CD4-positive, alpha-beta T cell treated with Interleukin-10 for 1 hour (primary cell): ENCODE measurements around the gene MN1.

Experiments used
- DNase-seq: peaks from one replicate; pipeline ENCODE4 v3.0.0-alpha.2; 2020

MN1 gene

DNA sequence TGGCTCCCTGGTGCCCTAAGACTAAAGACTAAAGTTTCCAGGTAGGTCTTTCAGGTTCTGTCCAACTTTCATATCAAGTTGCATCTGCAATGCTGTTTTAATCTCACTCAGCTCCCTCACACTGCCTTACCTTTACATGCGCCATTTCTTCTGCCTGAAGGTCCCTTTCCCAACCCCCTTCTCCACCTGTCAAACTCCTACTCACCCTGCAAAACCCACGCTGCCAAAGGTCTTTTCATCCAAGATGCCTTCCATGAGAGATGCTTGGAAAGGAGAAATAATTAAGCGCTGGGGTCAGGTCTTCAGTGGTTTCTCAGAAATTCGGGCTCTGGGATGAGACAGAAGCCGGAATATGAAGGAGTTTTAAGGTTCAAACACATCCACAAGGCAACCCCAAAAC, 95.1 kb downstream of the MN1 start:
- DNase-seq = no peak

DNA sequence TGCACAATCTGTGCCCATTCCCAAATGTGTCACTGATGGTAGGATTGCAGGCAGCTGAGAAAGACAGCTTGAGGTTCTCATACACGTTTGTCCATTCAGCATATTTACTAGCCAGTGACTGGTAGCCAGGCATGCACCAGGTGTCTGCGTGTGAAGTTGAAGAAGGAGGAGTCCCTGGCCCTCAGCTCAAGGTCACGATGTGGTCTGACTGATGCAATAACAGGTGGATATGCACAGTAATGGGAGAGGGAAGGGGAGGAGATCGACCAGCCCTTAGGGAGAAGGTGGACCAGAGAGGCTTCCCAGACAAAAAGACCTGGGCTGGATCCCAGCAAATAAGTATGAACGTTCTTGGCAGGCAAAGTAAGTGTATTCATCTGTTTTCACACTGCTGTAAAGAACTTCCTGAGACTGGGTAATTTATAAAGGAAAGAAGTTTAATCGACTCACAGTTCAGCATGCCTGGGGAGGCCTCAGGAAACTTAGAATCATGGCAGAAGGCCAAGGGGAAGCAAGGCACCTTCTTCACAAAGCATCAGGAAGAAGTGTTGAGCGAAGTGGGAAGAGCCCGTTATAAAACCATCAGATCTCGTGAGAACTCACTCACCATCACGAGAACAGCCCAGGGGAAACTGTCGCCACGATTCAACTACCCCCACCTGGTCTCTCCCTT, 96.0 kb downstream of the MN1 start:
- no peak for DNase-seq

DNA sequence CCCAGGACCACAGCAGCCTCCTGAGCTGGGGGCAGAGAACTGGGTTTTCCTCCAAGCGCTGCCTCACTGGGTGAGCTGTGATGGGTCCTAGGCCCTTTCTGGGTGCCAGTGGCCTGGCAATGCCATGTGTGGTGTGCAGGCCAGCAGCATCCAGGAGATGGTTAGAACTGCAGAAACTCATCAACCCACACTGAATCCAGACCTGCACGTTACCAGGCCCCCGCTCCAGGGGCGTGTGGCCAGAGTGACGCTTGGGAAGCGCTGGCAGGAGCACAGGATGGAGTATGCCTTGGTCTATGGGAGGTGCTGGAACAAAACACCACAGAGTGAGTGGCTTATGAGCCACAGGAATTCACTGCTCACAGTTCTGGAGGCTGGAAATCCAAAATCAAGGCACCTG, 97.0 kb downstream of the MN1 start:
- no peak for DNase-seq

DNA sequence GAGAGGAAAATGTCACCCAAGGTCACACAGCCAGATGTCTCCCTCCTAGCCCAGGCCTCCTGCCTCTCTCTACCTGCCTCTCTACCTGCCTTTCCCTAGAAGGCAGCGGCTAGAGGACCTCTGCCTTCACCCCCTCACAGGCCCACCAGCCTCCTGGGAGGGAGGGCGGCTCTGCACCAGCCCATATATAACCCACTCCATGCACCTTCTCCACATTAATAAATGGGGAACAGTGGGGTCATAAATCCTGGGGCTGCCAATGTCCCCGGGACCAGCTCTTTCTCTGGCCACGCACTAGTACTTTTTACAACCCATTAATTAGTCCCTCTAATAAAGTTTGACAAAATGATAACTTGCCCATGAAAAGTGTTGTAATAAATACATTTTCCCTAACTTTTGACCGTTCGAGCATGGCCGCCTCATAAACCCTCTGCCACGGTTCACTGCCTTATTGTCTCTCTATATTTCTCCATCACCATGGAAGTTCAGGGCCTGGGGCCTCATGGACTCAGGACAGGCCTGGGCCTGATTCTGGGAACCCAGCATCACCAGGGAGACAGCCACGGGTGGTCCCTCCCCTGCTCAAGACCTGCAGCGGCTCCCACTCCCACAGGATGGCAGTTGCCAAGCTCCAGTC, 102.1 kb downstream of the MN1 start:
- DNase-seq = no peak

DNA sequence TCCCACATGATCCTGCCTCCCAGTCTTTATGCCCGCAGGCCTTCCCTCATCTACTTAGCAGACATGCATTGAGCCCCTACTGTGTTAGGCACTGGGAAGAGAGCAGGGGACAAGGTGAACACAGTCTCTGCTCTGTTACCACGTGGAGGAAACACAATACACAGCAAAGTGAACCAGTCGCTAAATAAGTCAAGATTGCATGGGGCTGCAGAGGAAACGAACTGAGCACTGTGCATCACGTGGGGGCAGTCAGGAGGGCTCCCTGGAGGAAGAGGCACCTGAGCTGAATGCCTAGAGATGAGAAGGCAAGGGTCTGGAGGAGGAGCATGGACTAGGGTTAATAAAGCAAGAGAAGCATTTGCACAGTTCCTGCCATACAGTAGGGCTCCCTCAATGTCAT, 102.7 kb downstream of the MN1 start:
- no peak for DNase-seq
